ENCODE data around the gene EML3.

Gene EML3

GRCh38 chr11:62553080-62553838, 59.3 kb downstream of the EML3 start:
- DNase-seq (ENCODE audit: low read depth in 2 of 2), result peak; percentile 73 to 76

GRCh38 chr11:62552485-62553079, 60.0 kb downstream of the EML3 start:
- peak; percentile 34 to 44 for DNase-seq (ENCODE audit: low read depth in 2 of 2)
